ENCODE measurements around the gene TMC4. TPM values are rescaled to one million over a fixed set of nuclear protein-coding genes. Genes with fewer than 3 reads are reported as not detected.

Gene TMC4
- polyA plus RNA-seq, 3 donors: 1.5 to 2.5 (median 2.1) TPM

- Histone ChIP-seq H3K9ac (ENCODE audit: insufficient read depth, low read length, poor library complexity, severe bottlenecking) (peak overlapping the region; percentile 31), H3K4me3 (replicated peaks in 1 of 3; ENCODE audit: low read depth in 2 of 3, low read length in 3 of 3) (peak overlapping the region; percentile 2 to 99 (median 26)), H3K79me2 (ENCODE audit: insufficient read depth, low read length) (peaks cover 86% of the 10 kb centered on the region), H2AFZ (ENCODE audit: insufficient read depth, low read depth, low read length, poor library complexity, severe bottlenecking) (no peak overlapping the region), H4K20me1 (ENCODE audit: insufficient read depth, low read length) (peaks cover 58% of the 10 kb centered on the region), H3K4me1 (ENCODE audit: control insufficient read depth in 1 of 2, insufficient read depth in 2 of 2, low read length in 2 of 2) (peaks cover 86 to 88% of the 10 kb centered on the region in 2 donors), H3K9me3 (replicated peaks in 1 of 2; ENCODE audit: control insufficient read depth in 1 of 2, insufficient read depth in 1 of 2, low read length in 2 of 2) (no peaks in the 10 kb centered on the region), H3K27ac (ENCODE audit: low read depth in 1 of 2, low read length in 2 of 2) (peak overlapping the region; percentile 97 to 100), H3K4me2 (replicated peaks; ENCODE audit: extremely low read depth, low read length, poor library complexity, severe bottlenecking) (peak overlapping the region; percentile 99), H3K27me3 (ENCODE audit: control insufficient read depth in 2 of 2, insufficient read depth in 2 of 2, low read length in 2 of 2) (no peaks in the 10 kb centered on the region), H3K36me3 (replicated peaks in 1 of 2; ENCODE audit: control insufficient read depth in 1 of 2, insufficient read depth in 2 of 2, low read length in 2 of 2) (peaks cover 64 to 65% of the 10 kb centered on the region in 2 donors)
- Mint-ChIP-seq H3K27ac (peak overlapping the region; percentile 91 to 100 (median 100)), H3K27me3 (ENCODE audit: low read depth in 3 of 3) (peaks cover 0 to 5% (median 0%) of the 10 kb centered on the region in 3 donors), H3K4me1 (peaks cover 76% of the 10 kb centered on the region), H3K9me3 (peaks cover 0 to 4% (median 0%) of the 10 kb centered on the region in 7 donors), H3K4me3 (peak overlapping the region; percentile 100), H3K36me3 (peaks cover 75 to 78% of the 10 kb centered on the region in 2 donors)
- WGBS (ENCODE audit: insufficient coverage): 80% methylated on average over 4 of the region's 4 CpGs
- no peak for DNase-seq
- intact Hi-C loops (cut with micrococcal nuclease): loop anchor here (5.0 kb wide), 2 partner anchors 38 to 167 kb away; no protein-coding TSS in a partner anchor
- no peak for TF ChIP-seq CTCF (IDR thresholded peaks at IDR 0.05)
Observed at GRCh38 chr19:54204767-54205468, 32.0 kb upstream of the TMC4 start.

GRCh38 chr19:54203151-54203611 lies 30.2 kb upstream of the TMC4 start:
- H3K27ac Mint-ChIP-seq: peak overlapping the region; percentile 91 to 100 (median 100)
- peaks cover 0 to 4% (median 0%) of the 10 kb centered on the region in 7 donors for H3K9me3 Mint-ChIP-seq
- no peak for DNase-seq
- intact Hi-C loops (cut with micrococcal nuclease): loop anchor here in 1 of 2 donors (5.0 kb wide), 1 partner anchor 36 kb away; no protein-coding TSS in a partner anchor
- H2AFZ ChIP-seq (ENCODE audit: insufficient read depth, low read depth, low read length, poor library complexity, severe bottlenecking): no peak overlapping the region
- H3K36me3 Mint-ChIP-seq: peaks cover 76 to 78% of the 10 kb centered on the region in 2 donors
- H3K4me1 Mint-ChIP-seq: peaks cover 64% of the 10 kb centered on the region
- WGBS (ENCODE audit: insufficient coverage): 82% methylated on average over 8 of the region's 9 CpGs
- H3K4me2 ChIP-seq (replicated peaks; ENCODE audit: extremely low read depth, low read length, poor library complexity, severe bottlenecking): peak overlapping the region; percentile 99
- peak overlapping the region; percentile 57 to 97 for H3K27ac ChIP-seq (ENCODE audit: low read depth in 1 of 2, low read length in 2 of 2)
- H3K79me2 ChIP-seq (ENCODE audit: insufficient read depth, low read length): peaks cover 73% of the 10 kb centered on the region
- H4K20me1 ChIP-seq (ENCODE audit: insufficient read depth, low read length): peaks cover 58% of the 10 kb centered on the region
- no peaks in the 10 kb centered on the region for H3K27me3 Mint-ChIP-seq (ENCODE audit: low read depth in 3 of 3)
- peaks cover 72 to 74% of the 10 kb centered on the region in 2 donors for H3K4me1 ChIP-seq (ENCODE audit: control insufficient read depth in 1 of 2, insufficient read depth in 2 of 2, low read length in 2 of 2)
- no peaks in the 10 kb centered on the region for H3K9me3 ChIP-seq (replicated peaks in 1 of 2; ENCODE audit: control insufficient read depth in 1 of 2, insufficient read depth in 1 of 2, low read length in 2 of 2)
- H3K27me3 ChIP-seq (ENCODE audit: control insufficient read depth in 2 of 2, insufficient read depth in 2 of 2, low read length in 2 of 2): no peaks in the 10 kb centered on the region
- H3K9ac ChIP-seq (ENCODE audit: insufficient read depth, low read length, poor library complexity, severe bottlenecking): peak overlapping the region; percentile 85
- peak overlapping the region; percentile 83 to 99 (median 91) for H3K4me3 ChIP-seq (replicated peaks in 1 of 3; ENCODE audit: low read depth in 2 of 3, low read length in 3 of 3)
- TF ChIP-seq CTCF (IDR thresholded peaks at IDR 0.05): no peak
- H3K36me3 ChIP-seq (replicated peaks in 1 of 2; ENCODE audit: control insufficient read depth in 1 of 2, insufficient read depth in 2 of 2, low read length in 2 of 2): peaks cover 64 to 65% of the 10 kb centered on the region in 2 donors
- peak overlapping the region; percentile 100 for H3K4me3 Mint-ChIP-seq

Data from CD14-positive monocyte (primary cell).